GM19023 (cell line): Measurements from ENCODE around the gene GPT2.
"Not testable (repeated sequence)": the region's sequence is repeated elsewhere in the genome, so short reads cannot be mapped to it uniquely, and the experiment has no call there.

ENCODE experiments used
- ATAC-seq: cut with Tn5 transposase; IDR thresholded peaks from one replicate; pipeline ENCODE4 v1.9.1; 2021; ENCODE audit warnings: mild to moderate bottlenecking, moderate library complexity; ENCODE audit not compliant: unreplicated experiment

GPT2 gene

DNA sequence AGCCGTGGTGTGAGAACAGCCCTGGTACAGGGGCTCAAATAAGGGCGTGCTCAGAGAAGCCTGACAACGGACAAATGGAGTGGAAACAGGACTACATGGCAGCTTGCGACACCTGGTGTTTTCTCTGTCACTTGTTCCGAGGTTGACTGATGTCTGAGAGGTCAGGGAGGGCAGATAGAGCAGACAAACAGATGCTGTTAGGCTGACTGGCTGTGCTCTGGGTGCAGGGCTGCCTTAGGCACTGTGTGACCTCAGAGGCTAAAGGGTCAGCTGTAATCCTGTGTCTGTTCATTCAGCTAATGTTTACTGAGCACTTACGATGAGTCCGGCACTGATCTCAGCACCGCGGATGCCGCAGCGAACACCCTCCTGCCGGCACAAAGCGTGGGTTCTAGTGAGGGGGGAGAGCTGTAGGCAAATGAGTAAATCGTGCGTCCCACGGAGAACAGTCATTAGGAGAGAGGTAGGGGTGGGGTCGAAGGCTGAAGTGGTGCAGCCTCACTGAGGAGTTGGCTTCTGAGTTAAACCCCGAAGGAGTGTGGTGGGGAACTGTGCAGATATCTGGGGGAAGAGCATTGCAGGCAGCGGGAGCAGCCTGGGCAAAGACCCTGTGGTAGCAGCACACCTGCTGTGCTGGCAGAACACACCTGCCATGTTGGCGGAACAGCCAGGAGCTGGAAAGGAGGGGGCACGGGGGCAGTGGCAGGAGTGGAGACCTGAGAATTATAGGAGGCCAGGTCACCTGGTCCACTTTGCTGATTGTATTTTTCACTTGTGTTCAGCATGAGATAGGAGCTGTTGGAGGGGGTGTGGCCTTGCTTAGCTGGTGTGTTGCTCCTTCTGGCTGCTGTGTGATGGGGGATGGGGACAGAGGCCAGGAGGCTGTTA, 35.0 kb downstream of the GPT2 start:
- peak; percentile 90 for ATAC-seq

DNA sequence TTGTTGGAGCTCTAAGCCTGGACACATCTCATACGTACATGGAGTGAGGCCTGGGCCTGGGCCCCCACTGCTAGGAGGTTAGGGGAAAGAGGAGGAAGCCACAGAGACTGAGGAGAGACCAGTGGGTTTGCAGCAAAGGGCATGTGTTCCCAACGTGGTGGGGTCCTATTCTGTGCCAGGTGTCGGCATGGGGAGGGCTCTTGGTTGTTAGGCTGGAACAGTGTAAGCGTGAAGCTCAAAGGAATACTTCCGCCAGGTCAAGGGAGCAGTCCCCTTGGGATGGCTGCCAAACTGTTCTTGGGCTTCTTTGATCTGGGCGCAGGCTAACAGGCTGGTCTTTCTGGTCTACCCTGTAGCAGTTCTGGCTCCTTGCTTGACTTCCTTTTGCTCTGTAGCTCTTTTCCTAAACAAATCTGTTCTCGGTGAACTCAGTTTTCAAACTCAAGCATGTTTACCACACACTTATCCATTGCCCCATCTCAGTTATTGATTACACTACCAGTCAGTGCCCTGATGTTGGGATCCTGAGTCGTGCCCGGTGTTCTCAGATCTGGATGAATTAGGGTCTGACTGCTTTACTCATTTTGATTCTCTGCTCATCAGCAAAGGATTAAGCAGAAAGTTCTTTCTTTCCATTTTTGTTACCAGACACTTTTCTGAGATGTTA, 36.4 kb downstream of the GPT2 start:
- no peak for ATAC-seq

DNA sequence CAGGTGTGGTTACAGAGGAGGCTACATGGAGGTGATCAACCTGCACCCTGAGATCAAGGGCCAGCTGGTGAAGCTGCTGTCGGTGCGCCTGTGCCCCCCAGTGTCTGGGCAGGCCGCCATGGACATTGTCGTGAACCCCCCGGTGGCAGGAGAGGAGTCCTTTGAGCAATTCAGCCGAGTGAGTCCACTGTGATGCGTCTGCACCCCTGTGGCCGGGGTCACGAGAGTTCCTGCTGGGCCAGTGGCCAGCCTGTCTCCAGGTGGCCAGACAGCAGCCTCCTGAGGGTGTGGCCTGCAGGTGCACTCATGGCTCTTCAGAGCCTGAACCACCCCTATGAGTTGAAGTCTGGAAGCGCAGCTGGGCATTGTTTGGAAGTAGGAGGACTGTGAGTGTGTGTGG, 38.1 kb downstream of the GPT2 start:
- no peak for ATAC-seq

DNA sequence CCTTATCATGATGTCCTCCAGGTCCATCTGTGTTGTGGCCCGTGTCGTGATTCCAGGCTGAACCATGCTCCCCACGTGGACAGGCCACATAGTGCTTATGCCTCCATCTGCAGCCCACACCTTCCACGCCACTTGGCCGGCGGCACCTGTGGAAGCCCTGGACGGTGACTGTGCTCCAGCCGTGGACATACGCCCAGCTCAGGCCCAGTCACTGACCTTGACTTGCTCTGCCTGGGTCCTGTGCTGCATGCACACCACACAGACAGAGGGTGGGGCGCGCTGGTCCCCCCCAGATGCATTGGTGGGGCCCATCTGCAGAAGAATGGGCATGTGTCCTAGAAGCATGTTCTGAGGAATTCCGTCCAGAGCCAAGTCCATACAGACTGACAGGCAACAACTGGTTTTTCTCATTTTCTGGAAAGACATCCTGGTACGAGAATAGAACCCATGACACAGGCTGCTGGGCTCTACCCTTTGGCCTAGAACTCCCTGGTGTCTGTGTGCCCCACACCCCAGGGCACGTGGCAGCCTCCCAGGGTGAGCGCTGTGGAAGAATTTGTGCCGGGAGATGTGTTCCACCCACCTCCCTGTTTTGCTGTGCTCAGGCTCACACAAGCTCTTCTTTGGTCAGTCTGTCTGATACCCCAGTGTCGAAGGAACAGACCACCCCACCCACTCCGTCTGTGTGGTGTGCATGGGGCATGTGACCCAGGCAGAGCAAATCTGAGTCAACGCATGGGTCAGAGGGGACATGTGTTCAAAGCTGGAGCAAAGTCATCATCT, 39.5 kb downstream of the GPT2 start:
- ATAC-seq, result no peak

DNA sequence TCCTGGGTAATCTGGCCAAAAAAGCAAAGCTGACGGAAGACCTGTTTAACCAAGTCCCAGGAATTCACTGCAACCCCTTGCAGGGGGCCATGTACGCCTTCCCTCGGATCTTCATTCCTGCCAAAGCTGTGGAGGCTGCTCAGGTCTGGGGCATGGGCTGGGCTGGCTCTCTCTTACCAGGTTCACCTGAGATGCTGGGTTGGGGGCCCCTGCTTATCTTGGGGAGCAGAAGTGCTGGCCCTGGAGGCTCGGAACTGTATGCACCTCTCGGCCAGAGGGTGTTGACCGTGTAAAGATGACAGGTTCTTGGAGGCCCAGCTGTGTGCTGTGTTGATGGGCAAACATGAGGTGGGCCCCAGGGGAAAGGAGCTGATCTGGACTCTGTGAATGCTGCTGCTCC, 40.2 kb downstream of the GPT2 start:
- no peak for ATAC-seq

DNA sequence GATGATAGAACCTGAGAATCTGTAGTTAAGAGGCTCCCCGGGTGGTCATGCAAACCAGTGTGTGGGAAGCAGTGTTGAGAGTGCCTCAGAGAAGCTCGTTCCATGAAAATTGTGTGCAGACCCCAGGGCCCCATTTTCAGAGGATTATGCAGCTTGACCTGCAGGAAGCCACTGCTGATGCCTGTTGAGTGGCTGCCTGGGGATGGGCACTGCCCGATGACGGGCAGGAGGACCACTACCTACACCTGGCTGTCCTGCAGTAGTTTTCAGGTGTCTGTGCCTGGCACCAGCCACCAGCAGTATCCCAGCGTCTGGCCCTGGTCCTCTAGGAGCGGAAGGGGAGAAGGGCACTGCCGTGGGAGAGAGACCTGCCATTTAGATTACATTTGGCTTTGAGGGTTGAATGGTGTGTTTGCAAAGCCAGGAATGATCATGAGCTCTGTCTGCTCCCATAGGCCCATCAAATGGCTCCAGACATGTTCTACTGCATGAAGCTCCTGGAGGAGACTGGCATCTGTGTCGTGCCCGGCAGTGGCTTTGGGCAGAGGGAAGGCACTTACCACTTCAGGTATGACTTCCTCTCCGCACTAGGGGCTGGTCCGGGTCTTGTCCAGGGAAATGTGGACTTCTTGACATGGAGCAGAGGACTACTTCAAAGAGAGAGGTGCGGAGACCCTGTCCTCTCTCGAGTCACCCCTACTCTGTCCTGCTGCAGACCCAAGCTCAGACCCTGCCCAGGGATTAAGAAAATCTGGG, 42.5 kb downstream of the GPT2 start:
- no peak for ATAC-seq

DNA sequence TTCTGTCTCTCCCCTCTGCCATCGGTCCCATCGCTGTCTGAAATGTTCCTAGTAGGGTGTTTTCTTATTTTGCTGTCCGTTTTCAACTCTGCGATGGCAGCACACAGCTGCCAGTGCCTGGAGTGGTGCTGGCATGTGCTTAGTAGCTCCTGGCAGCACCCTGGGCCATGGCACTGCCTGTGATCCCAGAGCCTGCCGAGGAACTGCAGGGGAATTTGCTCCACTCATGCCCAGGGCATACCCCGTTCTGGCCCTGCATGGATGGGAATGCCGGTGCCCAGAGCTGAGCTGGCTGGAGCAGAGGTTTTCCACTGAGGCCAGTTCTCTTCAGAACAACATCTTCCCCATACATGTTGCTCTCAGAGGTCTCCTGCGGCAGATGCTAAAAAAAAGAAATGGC, 43.1 kb downstream of the GPT2 start:
- ATAC-seq, result no peak

DNA sequence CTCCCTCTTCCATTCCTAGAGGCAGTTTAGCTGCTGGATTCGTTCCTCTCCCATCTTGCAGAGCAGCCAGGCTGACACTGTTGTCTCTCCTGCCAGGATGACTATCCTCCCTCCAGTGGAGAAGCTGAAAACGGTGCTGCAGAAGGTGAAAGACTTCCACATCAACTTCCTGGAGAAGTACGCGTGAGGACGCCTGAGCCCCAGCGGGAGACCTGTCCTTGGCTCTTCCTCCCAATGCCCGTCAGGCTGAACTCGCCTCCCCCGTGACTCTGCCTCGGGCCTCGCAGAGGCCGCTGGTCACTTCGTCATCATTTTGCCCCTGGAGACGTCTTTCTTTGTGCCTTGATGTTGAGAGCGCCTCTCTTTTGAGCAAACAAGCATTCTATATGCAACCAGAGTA, 44.6 kb downstream of the GPT2 start:
- ATAC-seq, result no peak

DNA sequence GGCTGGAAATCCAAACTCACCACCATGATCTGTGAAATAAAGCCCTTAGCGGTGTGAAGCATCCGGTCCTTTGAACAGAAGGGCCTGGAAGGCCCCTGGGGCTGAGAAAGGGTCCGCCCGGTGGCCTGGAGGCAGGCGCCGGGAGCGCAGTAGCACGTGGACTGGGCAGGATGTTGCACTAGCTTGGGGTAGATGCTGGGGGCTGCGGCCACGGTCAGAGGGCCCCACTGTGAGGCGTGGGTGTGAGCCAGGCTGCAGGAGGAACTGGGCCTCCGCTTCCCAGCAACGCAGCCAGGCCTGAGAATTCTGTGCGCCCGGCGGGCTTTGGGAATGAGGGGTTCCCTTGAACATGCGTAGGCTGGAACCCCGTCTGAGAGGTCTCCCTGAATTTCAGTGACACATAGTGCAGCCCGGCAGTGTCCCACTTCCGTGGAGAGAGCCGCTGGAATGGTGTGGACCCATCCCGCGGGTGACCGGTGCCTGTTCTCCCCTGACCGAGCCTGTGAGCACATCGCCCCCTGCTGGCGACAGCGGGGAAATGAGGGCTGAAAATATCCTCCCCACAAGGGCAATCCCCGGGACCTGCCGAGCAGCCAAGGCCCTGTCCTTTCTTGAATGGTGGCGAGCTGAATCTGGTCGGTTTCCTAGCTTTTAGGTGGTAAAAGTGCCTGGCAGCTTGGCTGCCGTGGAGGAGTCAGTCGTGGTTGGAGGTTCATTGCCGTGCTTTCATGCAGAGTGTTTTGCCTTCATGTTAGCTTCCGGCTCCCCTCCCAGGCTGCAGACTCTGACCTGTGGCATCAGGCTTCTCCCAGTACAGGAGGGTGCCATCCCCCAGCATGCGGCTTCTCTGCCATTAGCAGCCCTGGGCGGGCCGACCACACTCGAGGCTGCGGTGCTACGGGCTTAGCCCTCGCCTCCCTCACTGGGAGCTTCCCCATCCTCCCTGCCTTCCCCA, 45.5 kb downstream of the GPT2 start:
- peak; percentile 81 for ATAC-seq

DNA sequence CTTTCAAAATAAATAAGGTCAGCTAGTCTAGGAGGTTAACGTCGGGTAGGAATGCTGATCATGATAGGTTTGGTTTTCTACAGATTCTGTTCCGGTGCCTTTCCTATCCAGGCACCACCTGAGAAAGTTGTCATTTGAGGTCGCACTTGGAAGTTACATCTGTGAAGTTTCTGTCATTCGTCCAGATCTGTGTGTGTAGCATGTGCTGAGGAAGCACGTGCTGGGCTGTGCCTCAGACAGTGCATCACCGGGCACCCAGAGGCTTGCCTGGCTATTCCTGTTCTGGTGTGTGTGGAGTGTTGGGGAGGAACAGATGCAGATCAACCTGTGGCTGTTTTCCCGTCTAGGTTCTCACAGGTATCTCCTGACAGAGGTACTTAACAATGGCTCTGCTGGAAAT, 46.7 kb downstream of the GPT2 start:
- ATAC-seq, result no peak

DNA sequence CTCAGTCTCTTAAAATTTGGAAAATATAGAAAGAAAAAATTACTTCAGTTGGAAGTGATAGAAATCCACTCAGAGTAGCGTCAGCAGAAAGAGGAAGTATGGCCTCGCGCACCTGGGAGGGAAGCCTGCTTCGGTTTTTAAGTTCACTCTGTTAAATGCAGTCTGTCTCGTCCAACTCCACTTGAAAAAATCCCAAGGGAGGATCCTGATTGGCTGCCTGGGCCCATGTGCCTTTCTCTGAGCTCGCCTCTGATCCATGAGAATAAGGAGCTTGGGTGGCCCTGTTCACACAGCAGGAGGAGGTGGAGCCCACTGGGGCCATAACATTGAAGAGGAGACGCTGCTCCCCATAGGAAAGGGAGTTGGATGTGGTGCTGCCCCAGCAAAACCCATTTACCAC, 48.6 kb downstream of the GPT2 start:
- ATAC-seq, result no peak

DNA sequence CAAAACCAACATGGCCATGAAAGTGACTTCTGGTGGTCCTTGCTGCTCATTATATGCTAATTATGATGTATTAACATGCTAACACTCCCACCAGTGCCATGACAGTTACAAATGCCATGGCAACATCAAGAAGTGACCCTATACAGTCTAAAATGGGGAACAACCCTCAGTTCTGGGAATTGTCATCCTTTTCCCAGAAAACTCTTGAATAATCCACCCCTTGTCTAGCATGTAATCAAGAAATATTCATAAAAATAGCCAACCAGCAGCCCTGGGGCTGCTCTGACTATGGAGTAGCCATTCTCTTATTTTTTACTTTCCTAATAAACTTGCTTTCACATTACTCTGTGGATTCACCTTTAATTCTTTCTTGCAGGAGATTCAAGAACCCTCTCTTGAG, 53.4 kb downstream of the GPT2 start:
- no peak for ATAC-seq

DNA sequence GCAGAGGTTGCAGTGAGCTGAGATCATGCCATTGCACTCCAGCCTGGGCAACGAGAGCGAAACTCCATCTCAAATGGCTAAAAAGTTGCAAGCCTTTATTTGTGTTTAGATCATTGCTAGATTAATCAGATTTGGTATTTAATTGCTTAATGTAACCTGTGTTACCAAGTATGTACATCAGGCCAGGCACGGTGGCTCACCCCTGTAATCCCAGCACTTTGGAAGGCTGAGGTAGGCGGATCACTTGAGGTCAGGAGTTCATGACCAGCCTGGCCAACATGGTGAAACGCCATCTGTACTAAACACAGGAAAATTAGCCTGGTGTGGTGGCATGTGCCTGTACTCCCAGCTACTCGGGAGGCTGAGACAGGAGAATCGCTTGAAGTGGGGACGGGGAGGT, 60.6 kb downstream of the GPT2 start:
- ATAC-seq, result not testable (repeated sequence)

DNA sequence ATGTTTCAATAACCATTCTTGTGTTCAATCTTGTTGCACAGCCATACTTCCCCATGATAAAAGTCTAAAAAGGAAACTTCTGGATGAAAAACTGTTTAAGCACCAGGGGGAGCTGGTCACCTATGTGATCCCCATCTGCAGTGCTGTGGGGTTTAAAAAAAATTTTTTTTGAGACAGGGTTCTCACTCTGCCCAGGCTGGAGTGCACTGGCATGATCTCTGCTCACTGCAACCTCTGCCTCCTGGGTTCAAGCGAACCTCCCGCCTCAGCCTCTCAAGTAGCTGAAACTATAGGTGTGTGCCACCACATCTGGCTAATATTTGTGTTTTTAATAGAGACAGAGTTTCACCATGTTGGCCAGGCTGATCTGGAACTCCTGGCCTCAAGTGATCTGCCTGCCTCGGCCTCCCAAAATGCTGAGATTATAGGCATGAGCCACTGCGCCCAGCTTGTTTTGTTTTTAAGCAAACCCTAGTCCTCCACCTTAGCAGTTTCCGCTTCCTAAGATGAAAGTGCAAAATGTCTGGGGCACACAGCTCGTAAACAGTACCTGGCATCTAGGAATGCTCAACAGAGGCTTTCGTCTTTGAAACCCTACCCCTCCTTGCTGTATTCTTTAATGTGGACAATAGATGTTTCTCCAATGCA, 63.9 kb downstream of the GPT2 start:
- ATAC-seq, result no peak

DNA sequence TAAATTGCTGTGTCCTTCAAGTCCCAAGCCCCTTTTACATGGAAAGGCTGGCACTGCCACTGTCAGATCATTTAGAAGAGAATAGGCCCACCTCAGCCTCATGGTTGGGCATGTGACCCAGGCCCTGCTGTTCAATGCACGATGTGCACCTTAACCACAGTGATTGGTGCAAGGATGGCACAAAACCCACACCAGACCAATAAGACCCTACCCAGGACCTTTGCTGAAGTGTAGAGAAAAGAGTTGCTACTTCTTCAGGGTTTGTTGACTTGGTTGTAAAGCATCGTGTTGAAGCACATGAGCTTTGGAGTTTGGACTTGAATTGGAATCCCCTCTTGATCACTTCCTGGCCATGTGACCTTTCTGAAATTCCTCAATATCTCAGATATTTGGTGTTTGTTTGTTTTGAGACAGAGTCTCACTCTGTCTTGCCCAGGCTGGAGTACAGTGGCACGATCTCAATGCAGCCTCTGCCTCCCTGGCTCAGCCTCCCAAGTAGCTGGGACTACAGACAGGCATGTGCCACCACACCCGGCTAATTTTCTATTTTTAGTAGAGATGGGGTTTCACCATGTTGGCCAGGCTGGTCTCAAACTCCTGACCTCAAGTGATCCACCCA, 64.5 kb downstream of the GPT2 start:
- ATAC-seq, result no peak

DNA sequence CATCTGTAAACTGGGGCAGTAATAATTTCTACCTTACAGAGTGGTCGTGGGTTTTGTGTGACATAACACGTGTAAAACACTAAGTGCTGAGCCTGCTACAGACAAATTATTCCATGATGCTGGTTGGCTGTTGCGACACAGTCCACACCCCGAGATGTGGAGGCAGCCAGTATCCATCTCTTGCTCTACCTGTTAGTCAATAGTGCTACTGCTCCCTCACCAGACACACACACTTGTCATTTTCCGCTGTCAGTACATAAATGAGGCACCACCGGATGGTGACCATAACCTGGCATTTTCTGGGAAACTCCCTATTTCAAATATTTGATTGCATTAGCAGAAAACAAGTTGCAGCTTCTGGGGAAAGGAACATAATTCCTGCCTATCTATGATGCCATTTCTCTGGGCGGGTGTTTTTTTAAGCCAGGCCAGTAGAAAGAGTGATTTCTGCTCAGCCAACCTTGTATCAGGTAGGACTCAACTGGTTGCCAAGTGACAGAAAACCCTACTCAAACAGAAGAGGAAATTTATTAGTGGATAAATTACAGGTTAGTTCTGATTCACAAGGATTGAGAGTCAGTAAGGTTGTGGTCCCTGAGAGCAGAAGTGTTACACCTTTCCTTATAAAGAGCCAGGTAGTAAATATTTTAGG, 65.2 kb downstream of the GPT2 start:
- no peak for ATAC-seq

DNA sequence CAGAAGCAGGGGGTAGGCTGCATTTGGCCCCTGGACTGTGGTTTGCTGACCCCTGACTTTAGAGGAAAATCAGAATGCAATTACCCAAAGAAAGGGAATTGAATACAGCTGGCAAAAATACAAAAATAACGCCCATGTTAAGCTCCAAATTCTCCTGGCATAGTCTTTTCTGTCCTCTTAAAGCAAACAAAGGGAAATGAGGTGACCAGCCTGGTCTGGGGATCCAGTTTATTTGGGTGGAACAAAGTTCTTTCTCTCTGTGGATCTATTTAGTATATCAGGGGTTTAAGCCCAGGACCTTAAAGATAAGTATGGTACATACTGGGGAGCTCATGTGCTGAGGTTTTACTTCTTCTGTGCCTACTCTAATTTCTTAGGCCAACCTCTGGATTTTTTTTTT, 65.8 kb downstream of the GPT2 start:
- no peak for ATAC-seq

DNA sequence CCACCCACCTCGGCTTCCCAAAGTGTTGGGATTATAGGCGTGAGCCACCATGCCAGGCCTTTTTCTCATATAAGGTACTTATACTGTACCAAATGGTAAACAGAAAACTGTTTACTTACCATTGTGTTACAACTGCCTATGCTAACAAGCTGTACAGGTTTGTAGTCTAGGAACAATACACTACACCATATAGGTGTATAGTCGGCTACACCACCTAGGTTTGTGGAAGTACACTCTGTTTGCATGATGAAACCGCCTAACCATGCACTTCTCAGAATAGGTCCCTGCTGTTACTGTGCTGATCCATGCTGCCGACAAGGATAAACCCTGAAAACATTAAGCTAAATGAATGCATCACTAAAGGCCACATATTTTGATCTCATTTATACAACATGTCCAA, 70.4 kb downstream of the GPT2 start:
- no peak for ATAC-seq
